ENCODE results near the gene SCART1.
"Not testable (repeated sequence)": the region's sequence is repeated elsewhere in the genome, so short reads cannot be mapped to it uniquely, and the experiment has no call there.

Gene SCART1

GRCh38 chr10:133453516-133454203, at the start of gene SCART1:
TSS of gene SCART1 (plus strand) at chr10:133453945. CDS start at chr10:133453998, 53 bp downstream.
- no peak for TF ChIP-seq CTCF (conservative IDR thresholded peaks at IDR 0.05)
- no peak within 1 kb of the TSS for H3K27ac ChIP-seq

- no peak overlapping the region for H3K27ac ChIP-seq
- no peak for TF ChIP-seq CTCF (conservative IDR thresholded peaks at IDR 0.05)
Observed at GRCh38 chr10:133405272-133405671, 48.5 kb upstream of the SCART1 start.

GRCh38 chr10:133405844-133406527, 47.8 kb upstream of the SCART1 start:
- H3K27ac ChIP-seq, result no peak overlapping the region
- no peak for TF ChIP-seq CTCF (conservative IDR thresholded peaks at IDR 0.05)

GRCh38 chr10:133411523-133412380, 42.0 kb upstream of the SCART1 start:
- H3K27ac ChIP-seq, result no peak overlapping the region
- TF ChIP-seq CTCF (conservative IDR thresholded peaks at IDR 0.05), result no peak

- TF ChIP-seq CTCF (conservative IDR thresholded peaks at IDR 0.05), result no peak
- H3K27ac ChIP-seq, result no peak overlapping the region
Observed at GRCh38 chr10:133412381-133412711, 41.4 kb upstream of the SCART1 start.

- not testable (repeated sequence) for H3K27ac ChIP-seq
Observed at GRCh38 chr10:133414401-133414800, 39.3 kb upstream of the SCART1 start.

GRCh38 chr10:133415752-133416151, 38.0 kb upstream of the SCART1 start:
- TF ChIP-seq CTCF (conservative IDR thresholded peaks at IDR 0.05), result no peak

More at GRCh38 chr10:133415752-133416151, 38.0 kb upstream of the SCART1 start:
- H3K27ac ChIP-seq, result no peak overlapping the region

Data from VCaP (cell line).